Measurements from ENCODE around the gene GATAD2A.

GRCh38 chr19:19387108-19387507, 18.4 kb upstream of the GATAD2A start:
- TF ChIP-seq CTCF (conservative IDR thresholded peaks at IDR 0.05; ENCODE audit: low read length) (no peak), EZH2phosphoT487 (IDR thresholded peaks at IDR 0.05; ENCODE audit: borderline replicate concordance) (no peak)

Measured in Loucy (cell line).